ENCODE measurements around the gene ADAP1. TPM values are rescaled to one million over a fixed set of nuclear protein-coding genes. Genes with fewer than 3 reads are reported as not detected.

Gene ADAP1
- polyA plus RNA-seq, 1 donor (not counting 4 experiments of a cell fraction or from before 2014, with no cell fraction given), result 4.3 TPM

- Histone ChIP-seq H3K79me2 (ENCODE audit: control insufficient read depth, insufficient read depth, low read length) (peaks cover 11% of the 10 kb centered on the region), H3K36me3 (ENCODE audit: control insufficient read depth in 2 of 2, extremely low read depth in 1 of 2, insufficient read depth in 2 of 2, low read length in 2 of 2) (peaks cover 17 to 21% of the 10 kb centered on the region in 2 experiments), H2AFZ (ENCODE audit: control insufficient read depth, low read length) (no peak overlapping the region), H4K20me1 (ENCODE audit: control insufficient read depth, extremely low read depth, insufficient read depth, low read length) (no peaks in the 10 kb centered on the region), H3K9me3 (ENCODE audit: control insufficient read depth, low read depth, low read length) (no peaks in the 10 kb centered on the region), H3K4me1 (ENCODE audit: control insufficient read depth, extremely low read depth, insufficient read depth, low read length) (peaks cover 16% of the 10 kb centered on the region), H3K9ac (ENCODE audit: control insufficient read depth, extremely low read depth, insufficient read depth, low read length) (no peak overlapping the region), H3K4me3 (ENCODE audit: control insufficient read depth in 2 of 3, extremely low read depth in 1 of 3, insufficient read depth in 2 of 3, low read depth in 1 of 3, low read length in 3 of 3) (no peak overlapping the region), H3K4me2 (ENCODE audit: control insufficient read depth, extremely low read depth, insufficient read depth, low read depth, low read length) (no peak overlapping the region), H3K27ac (ENCODE audit: control insufficient read depth, insufficient read depth, low read length) (no peak overlapping the region), H3K27me3 (ENCODE audit: control insufficient read depth, extremely low read depth, insufficient read depth, low read length) (no peaks in the 10 kb centered on the region), H3K9me1 (ENCODE audit: control insufficient read depth, extremely low read depth, insufficient read depth, low read length) (no peaks in the 10 kb centered on the region)
- dilution Hi-C loops (cut with MboI; ENCODE audit: extremely low pct_ligation_motif_present, low sequenced_read_pairs), result no loop called here
- TF ChIP-seq EZH2 (IDR thresholded peaks at IDR 0.05; ENCODE audit: low read length), result no peak
- no peak for TF ChIP-seq CTCF (optimal IDR thresholded peaks at IDR 0.05 in 1 of 3, IDR thresholded peaks at IDR 0.05 in 1 of 3, conservative IDR thresholded peaks at IDR 0.05 in 1 of 3; ENCODE audit: extremely low read depth in 1 of 3, insufficient read depth in 2 of 3, low read length in 3 of 3)
- no peak for DNase-seq (ENCODE audit: low read depth, low spot score)
- no peak for FAIRE-seq
These were observed 82.5 kb downstream of the ADAP1 start for GRCh38 chr7:871900-872537.

GRCh38 chr7:869348-869747, 85.1 kb downstream of the ADAP1 start:
- Histone ChIP-seq H3K36me3 (ENCODE audit: control insufficient read depth in 2 of 2, extremely low read depth in 1 of 2, insufficient read depth in 2 of 2, low read length in 2 of 2) (peaks cover 21 to 27% of the 10 kb centered on the region in 2 experiments), H3K27ac (ENCODE audit: control insufficient read depth, insufficient read depth, low read length) (no peak overlapping the region), H3K4me2 (ENCODE audit: control insufficient read depth, extremely low read depth, insufficient read depth, low read depth, low read length) (no peak overlapping the region), H3K27me3 (ENCODE audit: control insufficient read depth, extremely low read depth, insufficient read depth, low read length) (no peaks in the 10 kb centered on the region), H3K79me2 (ENCODE audit: control insufficient read depth, insufficient read depth, low read length) (peaks cover 9% of the 10 kb centered on the region), H3K9me1 (ENCODE audit: control insufficient read depth, extremely low read depth, insufficient read depth, low read length) (no peaks in the 10 kb centered on the region), H3K4me3 (ENCODE audit: control insufficient read depth in 2 of 3, extremely low read depth in 1 of 3, insufficient read depth in 2 of 3, low read depth in 1 of 3, low read length in 3 of 3) (no peak overlapping the region), H4K20me1 (ENCODE audit: control insufficient read depth, extremely low read depth, insufficient read depth, low read length) (no peaks in the 10 kb centered on the region), H3K4me1 (ENCODE audit: control insufficient read depth, extremely low read depth, insufficient read depth, low read length) (peaks cover 19% of the 10 kb centered on the region), H3K9me3 (ENCODE audit: control insufficient read depth, low read depth, low read length) (no peaks in the 10 kb centered on the region), H3K9ac (ENCODE audit: control insufficient read depth, extremely low read depth, insufficient read depth, low read length) (no peak overlapping the region), H2AFZ (ENCODE audit: control insufficient read depth, low read length) (no peak overlapping the region)
- TF ChIP-seq CTCF (optimal IDR thresholded peaks at IDR 0.05 in 1 of 3, IDR thresholded peaks at IDR 0.05 in 1 of 3, conservative IDR thresholded peaks at IDR 0.05 in 1 of 3; ENCODE audit: extremely low read depth in 1 of 3, insufficient read depth in 2 of 3, low read length in 3 of 3), result no peak
- TF ChIP-seq EZH2 (IDR thresholded peaks at IDR 0.05; ENCODE audit: low read length), result no peak
- FAIRE-seq (no peak), DNase-seq (ENCODE audit: low read depth, low spot score) (no peak)
- dilution Hi-C loops (cut with MboI; ENCODE audit: extremely low pct_ligation_motif_present, low sequenced_read_pairs), result no loop called here

Data from keratinocyte (primary cell).